Liver (tissue), 3 donors: Measurements from ENCODE around the gene ZSCAN5B.

ENCODE experiments used
- CTCF ChIP-seq: fragments of 150-350 bp; IDR thresholded peaks from 2 replicates; pipeline ENCODE4 v1.5.1; 2017; ENCODE audit warnings: improper control_type of control experiment, low read depth, low read length; ENCODE audit not compliant: missing input control
- EGR1 ChIP-seq, 2 donors: IDR thresholded peaks; 2 replicates each; pipeline ENCODE4 v1.6.1; 2016 to 2018; ENCODE audit warnings: antibody characterized with exemption in 2 of 2, low read depth in 2 of 2
- GABPA ChIP-seq, 2 donors: IDR thresholded peaks in 1 of 2; conservative IDR thresholded peaks in 1 of 2; 2 replicates each; pipeline ENCODE4 v1.6.1; 2016; ENCODE audit warnings: antibody characterized with exemption in 2 of 2, mild to moderate bottlenecking in 1 of 2, moderate library complexity in 1 of 2
- JUND ChIP-seq, 2 donors: IDR thresholded peaks; 2 replicates each; pipeline ENCODE4 v1.6.1; 2016; ENCODE audit warnings: antibody characterized with exemption in 2 of 2
- MAX ChIP-seq: IDR thresholded peaks from 2 replicates; pipeline ENCODE4 v1.6.1; 2016; ENCODE audit warnings: antibody characterized with exemption
- NR2F2 ChIP-seq: IDR thresholded peaks from 2 replicates; pipeline ENCODE4 v1.6.1; 2016; ENCODE audit warnings: antibody characterized with exemption
- RAD21 ChIP-seq, 2 donors: IDR thresholded peaks; 2 replicates each; pipeline ENCODE4 v1.6.1; 2016; ENCODE audit warnings: antibody characterized with exemption in 2 of 2, mild to moderate bottlenecking in 2 of 2
- SP1 ChIP-seq: IDR thresholded peaks from 2 replicates; pipeline ENCODE4 v1.6.1; 2018; ENCODE audit warnings: antibody characterized with exemption, mild to moderate bottlenecking
- TAF1 ChIP-seq: conservative IDR thresholded peaks from 2 replicates; pipeline ENCODE4 v1.6.1; 2016; ENCODE audit warnings: antibody characterized with exemption, mild to moderate bottlenecking
- YY1 ChIP-seq: IDR thresholded peaks from 2 replicates; pipeline ENCODE4 v1.6.1; 2016; ENCODE audit warnings: antibody characterized with exemption, mild to moderate bottlenecking
- TF ChIP-seq, protein P1 (sequence below): IDR thresholded peaks from 2 replicates; pipeline ENCODE4 v1.6.1; 2016; ENCODE audit warnings: antibody characterized with exemption
- TF ChIP-seq, protein P2 (sequence below): IDR thresholded peaks from 2 replicates; pipeline ENCODE4 v1.6.1; 2016; ENCODE audit warnings: antibody characterized with exemption
- TF ChIP-seq, protein P3 (sequence below): IDR thresholded peaks from 2 replicates; pipeline ENCODE4 v1.6.1; 2016; ENCODE audit warnings: antibody characterized with exemption, mild to moderate bottlenecking
- donor health status: healthy.
- donor health status: healthy.

GRCh38 chr19:56223481-56223880 is 25.9 kb upstream of the ZSCAN5B start:
- TF ChIP-seq EGR1 (IDR thresholded peaks at IDR 0.05; ENCODE audit: low read depth in 2 of 2) (no peak), CTCF (no peak), RAD21 (IDR thresholded peaks at IDR 0.05) (no peak), JUND (IDR thresholded peaks at IDR 0.05) (no peak), YY1 (no peak), TAF1 (no peak), NR2F2 (no peak), GABPA (IDR thresholded peaks at IDR 0.05 in 1 of 2, conservative IDR thresholded peaks at IDR 0.05 in 1 of 2) (no peak), MAX (no peak), SP1 (no peak)
- TF ChIP-seq, protein P1, sequence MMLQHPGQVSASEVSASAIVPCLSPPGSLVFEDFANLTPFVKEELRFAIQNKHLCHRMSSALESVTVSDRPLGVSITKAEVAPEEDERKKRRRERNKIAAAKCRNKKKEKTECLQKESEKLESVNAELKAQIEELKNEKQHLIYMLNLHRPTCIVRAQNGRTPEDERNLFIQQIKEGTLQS = no peak
- TF ChIP-seq, protein P2, sequence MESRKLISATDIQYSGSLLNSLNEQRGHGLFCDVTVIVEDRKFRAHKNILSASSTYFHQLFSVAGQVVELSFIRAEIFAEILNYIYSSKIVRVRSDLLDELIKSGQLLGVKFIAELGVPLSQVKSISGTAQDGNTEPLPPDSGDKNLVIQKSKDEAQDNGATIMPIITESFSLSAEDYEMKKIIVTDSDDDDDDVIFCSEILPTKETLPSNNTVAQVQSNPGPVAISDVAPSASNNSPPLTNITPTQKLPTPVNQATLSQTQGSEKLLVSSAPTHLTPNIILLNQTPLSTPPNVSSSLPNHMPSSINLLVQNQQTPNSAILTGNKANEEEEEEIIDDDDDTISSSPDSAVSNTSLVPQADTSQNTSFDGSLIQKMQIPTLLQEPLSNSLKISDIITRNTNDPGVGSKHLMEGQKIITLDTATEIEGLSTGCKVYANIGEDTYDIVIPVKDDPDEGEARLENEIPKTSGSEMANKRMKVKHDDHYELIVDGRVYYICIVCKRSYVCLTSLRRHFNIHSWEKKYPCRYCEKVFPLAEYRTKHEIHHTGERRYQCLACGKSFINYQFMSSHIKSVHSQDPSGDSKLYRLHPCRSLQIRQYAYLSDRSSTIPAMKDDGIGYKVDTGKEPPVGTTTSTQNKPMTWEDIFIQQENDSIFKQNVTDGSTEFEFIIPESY = no peak
- TF ChIP-seq, protein P3, sequence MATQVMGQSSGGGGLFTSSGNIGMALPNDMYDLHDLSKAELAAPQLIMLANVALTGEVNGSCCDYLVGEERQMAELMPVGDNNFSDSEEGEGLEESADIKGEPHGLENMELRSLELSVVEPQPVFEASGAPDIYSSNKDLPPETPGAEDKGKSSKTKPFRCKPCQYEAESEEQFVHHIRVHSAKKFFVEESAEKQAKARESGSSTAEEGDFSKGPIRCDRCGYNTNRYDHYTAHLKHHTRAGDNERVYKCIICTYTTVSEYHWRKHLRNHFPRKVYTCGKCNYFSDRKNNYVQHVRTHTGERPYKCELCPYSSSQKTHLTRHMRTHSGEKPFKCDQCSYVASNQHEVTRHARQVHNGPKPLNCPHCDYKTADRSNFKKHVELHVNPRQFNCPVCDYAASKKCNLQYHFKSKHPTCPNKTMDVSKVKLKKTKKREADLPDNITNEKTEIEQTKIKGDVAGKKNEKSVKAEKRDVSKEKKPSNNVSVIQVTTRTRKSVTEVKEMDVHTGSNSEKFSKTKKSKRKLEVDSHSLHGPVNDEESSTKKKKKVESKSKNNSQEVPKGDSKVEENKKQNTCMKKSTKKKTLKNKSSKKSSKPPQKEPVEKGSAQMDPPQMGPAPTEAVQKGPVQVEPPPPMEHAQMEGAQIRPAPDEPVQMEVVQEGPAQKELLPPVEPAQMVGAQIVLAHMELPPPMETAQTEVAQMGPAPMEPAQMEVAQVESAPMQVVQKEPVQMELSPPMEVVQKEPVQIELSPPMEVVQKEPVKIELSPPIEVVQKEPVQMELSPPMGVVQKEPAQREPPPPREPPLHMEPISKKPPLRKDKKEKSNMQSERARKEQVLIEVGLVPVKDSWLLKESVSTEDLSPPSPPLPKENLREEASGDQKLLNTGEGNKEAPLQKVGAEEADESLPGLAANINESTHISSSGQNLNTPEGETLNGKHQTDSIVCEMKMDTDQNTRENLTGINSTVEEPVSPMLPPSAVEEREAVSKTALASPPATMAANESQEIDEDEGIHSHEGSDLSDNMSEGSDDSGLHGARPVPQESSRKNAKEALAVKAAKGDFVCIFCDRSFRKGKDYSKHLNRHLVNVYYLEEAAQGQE = no peak
